G401.6 (cell line): ENCODE data around the gene UVRAG.
"Not testable (repeated sequence)": the region's sequence is repeated elsewhere in the genome, so short reads cannot be mapped to it uniquely, and the experiment has no call there.

ENCODE experiments used
- FAIRE-seq: peaks from 2 replicates; lab custom pipeline; 2012; peaks lifted over from hg19 to GRCh38; lab: Jason Lieb, UNC

The UVRAG gene

GRCh38 chr11:75924966-75925784 lies 110.2 kb downstream of the UVRAG start:
- FAIRE-seq, result no peak

- no peak for FAIRE-seq
These were observed 110.8 kb downstream of the UVRAG start for GRCh38 chr11:75925785-75926164.

- FAIRE-seq, result no peak
These were observed 114.7 kb downstream of the UVRAG start for GRCh38 chr11:75929706-75930105.

GRCh38 chr11:75930534-75930933 lies 115.5 kb downstream of the UVRAG start:
- no peak for FAIRE-seq

GRCh38 chr11:75931124-75931523 lies 116.1 kb downstream of the UVRAG start:
- no peak for FAIRE-seq

GRCh38 chr11:75933736-75934135 lies 118.7 kb downstream of the UVRAG start:
- not testable (repeated sequence) for FAIRE-seq

DNA sequence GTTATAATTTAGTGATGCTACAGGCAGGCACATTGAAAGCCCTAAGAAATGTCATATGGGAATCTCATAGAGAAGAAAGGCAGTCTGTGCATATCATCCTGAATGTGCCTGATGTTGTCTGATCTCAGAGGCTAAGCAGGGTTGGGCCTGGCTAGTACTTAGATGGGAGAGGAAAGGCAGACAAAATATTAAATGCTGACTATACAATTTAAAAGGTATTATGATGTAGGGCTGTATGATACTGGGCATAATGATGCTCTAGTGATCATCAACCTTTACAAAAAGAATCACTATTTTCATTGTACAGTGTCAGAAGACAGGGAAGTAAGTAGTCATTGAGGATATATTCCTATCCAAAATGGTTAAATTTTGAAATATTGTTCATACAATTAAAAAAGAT lies 119.8 kb downstream of the UVRAG start:
- no peak for FAIRE-seq

DNA sequence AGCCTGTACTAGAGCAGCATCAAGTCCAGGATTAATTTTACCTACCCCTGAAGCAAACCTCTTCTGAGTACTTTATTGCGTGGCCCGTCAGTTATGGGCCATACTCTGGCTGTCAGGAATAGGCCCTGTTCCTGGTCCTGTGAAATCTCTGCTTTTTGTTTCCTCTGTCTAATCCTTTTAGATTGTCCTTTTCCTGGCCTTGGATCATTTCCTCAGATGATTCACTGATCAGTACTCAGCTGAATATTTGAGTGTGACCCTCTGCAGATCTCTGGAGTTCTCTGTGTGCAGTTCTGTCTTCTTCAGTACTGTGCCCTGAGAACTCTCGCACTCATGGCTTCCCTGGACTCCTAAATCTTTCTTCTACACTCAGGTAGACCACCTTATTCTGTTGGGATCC lies 123.5 kb downstream of the UVRAG start:
- FAIRE-seq, result no peak

GRCh38 chr11:75939516-75939915 lies 124.5 kb downstream of the UVRAG start:
- FAIRE-seq, result no peak

DNA sequence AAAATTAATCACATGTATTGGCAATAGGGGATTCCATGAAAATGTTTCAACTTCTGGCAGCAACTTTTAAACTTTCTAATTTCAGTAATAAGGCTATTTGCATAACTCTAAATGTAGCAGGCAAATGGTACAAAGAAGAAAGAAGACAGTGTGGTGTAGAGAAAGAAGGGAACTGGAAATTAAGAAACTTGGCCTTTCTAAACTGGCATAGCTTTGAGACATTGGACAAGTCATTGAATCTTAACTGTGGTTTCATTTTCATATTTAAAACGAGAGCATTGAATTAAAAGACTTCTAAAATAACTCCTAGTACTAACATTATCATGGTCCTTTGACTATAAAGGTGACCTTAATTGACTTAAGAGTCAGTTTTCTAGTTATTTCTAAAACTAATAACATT lies 125.0 kb downstream of the UVRAG start:
- no peak for FAIRE-seq

GRCh38 chr11:75940911-75941310 lies 125.9 kb downstream of the UVRAG start:
- FAIRE-seq, result no peak

GRCh38 chr11:75944515-75944914 lies 129.5 kb downstream of the UVRAG start:
- no peak for FAIRE-seq

GRCh38 chr11:75945446-75945845 lies 130.4 kb downstream of the UVRAG start:
- FAIRE-seq, result no peak

DNA sequence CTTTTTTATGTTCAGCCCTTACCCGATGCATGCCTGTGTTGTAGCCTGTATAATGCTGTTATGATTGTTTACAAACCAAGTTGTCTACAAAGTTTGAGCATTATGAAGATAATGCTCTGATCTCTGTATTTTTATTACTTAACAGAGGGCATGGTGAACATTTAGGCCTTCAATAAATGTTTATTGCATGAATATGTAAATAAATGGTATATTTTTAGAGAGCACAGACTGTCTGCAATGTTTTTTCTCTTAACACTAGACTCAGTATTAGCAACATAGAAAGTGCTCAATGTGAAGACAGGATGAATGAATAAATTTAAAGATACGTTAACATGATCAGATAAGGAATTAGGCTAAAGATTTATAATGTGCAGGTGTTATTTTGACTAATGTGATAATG lies 130.9 kb downstream of the UVRAG start:
- no peak for FAIRE-seq

- FAIRE-seq, result no peak
These were observed 131.8 kb downstream of the UVRAG start for GRCh38 chr11:75946531-75947530.

DNA sequence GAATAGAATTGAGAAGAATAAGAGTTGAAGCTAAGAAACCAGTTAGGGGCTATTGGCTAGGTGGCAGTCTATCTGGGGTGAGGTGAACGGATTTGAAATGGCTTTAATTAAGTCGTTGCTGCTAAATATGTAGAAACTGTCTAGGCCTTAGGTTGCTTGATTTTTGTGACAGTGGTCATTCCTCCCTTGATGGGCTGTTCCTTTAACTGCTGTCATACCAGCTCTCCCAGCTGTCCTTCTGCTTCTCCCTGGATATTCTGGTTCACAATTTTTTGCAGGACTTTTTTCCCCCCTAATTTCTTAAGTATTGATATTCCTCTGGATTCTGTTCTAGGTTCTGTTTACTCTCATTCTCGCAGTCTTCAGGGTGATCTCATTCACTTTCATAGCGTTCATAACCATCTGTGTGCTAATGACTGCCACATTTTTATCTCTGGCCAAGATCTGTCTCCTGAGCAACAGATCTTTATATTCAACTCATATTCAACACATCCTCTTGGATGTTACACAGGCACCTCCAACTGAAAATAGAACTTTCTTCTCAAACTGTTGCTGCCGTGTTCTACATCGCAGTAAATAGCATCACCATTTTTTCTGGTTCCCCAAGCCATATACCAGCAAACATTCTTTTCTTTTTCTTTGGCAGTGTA lies 134.1 kb downstream of the UVRAG start:
- no peak for FAIRE-seq

GRCh38 chr11:75950141-75950540 lies 135.1 kb downstream of the UVRAG start:
- no peak for FAIRE-seq

DNA sequence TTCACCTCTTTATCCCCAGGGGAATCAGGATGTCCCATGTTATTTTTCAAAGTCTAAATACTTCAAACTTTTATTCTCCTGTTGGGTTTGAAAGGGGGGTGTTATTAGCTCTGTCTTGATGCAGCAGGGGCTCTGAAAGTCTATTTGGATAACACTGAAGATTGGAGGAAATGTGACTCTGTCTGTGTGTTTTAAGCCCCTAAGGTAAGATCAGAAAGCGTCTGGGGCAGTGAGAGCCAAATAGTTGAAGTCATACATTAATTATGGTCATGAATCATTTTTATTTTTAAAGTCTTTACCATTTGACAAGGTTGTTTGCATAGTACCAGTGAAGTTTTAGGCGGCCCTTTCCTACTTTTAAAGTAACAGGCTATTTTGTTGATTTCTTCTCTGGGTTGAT lies 139.0 kb downstream of the UVRAG start:
- FAIRE-seq, result no peak

DNA sequence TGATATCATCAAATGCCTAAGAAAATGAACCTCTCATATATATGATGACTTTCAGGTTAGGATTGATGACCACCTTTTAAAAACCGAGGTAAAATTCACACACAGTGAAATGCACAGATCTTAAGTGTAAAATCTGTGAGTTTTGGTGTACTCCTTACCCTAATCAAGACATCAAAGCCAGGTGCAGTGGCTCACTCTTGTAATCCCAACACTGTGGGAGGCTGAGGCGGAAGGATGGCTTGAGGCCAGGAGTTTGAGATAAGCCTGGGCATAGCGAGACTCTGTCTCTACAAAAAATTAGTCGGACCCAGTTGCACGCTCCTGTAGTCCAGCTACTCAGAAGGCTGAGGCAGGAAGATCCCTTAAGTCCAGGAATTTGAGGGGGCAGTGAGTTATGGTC lies 140.4 kb downstream of the UVRAG start:
- no peak for FAIRE-seq

- no peak for FAIRE-seq
These were observed 144.5 kb downstream of the UVRAG start for GRCh38 chr11:75959540-75959939.

GRCh38 chr11:75964071-75964470 lies 149.1 kb downstream of the UVRAG start:
- FAIRE-seq, result no peak

DNA sequence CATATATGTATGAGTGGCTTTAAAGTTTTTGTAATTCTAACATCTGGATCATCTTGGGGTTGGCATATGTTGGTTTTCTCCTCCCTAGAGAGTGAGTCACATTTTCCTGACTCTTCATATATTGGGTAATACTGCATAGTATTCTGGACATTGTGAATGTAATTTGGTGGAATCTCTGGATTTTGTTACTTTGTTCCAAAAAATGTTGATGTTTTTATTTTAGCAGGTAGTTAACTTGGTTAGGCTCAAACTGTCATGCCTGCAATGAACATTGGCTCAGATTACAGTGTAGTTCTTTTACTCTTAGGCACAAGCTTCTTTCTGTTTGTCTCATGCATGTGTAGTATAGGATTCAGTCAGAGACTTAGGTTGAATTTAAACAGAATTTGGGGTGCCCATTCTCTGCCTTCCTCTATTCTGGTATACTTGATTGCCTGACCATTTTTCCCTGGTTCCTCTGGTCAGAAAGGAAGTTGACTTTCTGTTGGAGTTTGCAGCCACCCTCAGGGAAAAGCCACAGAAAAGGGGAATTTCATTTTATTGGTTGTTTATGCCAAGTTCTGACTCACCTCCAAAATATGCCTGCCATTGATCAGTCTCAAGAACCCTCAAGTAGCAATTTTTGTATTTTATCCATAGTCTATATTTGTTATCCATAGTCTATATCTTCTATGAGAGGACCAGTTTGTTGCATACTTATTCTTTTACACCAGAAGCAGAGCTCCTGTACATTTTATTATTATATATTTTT lies 151.7 kb downstream of the UVRAG start:
- no peak for FAIRE-seq
